ENCODE data around the gene STX16.

DNA sequence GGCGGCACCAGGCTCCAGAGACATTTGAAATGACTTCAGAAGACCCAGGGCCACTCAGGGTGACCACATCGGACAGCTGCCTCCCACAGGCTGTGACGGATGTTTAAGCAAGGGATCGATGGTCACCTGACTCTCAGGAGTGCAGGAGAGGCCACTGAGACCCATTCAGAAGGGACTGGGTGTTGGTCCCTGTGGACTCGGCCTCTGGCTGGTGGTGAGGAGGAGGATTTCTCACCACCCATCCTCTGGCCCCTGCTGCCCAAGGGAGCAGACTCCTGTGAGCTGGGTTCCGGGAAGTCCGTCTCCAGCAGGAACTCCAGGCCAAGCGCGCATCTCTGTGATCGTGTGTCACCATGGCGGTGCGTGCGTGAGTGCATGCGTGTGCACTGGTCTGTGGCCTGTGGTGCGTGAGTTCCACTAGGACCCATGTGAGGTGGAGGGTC is 67.1 kb downstream of the STX16 start:
- TF ChIP-seq, protein P1, sequence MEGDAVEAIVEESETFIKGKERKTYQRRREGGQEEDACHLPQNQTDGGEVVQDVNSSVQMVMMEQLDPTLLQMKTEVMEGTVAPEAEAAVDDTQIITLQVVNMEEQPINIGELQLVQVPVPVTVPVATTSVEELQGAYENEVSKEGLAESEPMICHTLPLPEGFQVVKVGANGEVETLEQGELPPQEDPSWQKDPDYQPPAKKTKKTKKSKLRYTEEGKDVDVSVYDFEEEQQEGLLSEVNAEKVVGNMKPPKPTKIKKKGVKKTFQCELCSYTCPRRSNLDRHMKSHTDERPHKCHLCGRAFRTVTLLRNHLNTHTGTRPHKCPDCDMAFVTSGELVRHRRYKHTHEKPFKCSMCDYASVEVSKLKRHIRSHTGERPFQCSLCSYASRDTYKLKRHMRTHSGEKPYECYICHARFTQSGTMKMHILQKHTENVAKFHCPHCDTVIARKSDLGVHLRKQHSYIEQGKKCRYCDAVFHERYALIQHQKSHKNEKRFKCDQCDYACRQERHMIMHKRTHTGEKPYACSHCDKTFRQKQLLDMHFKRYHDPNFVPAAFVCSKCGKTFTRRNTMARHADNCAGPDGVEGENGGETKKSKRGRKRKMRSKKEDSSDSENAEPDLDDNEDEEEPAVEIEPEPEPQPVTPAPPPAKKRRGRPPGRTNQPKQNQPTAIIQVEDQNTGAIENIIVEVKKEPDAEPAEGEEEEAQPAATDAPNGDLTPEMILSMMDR (IDR thresholded peaks at IDR 0.05), result no peak
- TF ChIP-seq ZFX (IDR thresholded peaks at IDR 0.05; ENCODE audit: borderline replicate concordance), result no peak

Measured in 22Rv1 (cell line).